H9 (cell line): ENCODE measurements around the gene SAMD14. TPM values are rescaled to one million over a fixed set of nuclear protein-coding genes. Genes with fewer than 3 reads are reported as not detected.

Source experiments
- DNase-seq: peaks from one replicate; pipeline ENCODE4 v3.0.0-alpha.2; 2017
- H2AFZ ChIP-seq: one replicate; pipeline ENCODE4 v1.6.1; 2013; ENCODE audit warnings: mild to moderate bottlenecking, low read length, control low read depth, moderate library complexity
- H2AK5ac ChIP-seq: 2 replicates; pipeline ENCODE4 v1.6.1; 2013; ENCODE audit warnings: low read length, control low read depth, mixed read lengths; ENCODE audit not compliant: insufficient read length
- H2BK120ac ChIP-seq: one replicate; pipeline ENCODE4 v1.6.1; 2013; ENCODE audit warnings: low read depth, mild to moderate bottlenecking, low read length, control low read depth, inconsistent platforms; ENCODE audit not compliant: poor library complexity, severe bottlenecking
- H2BK12ac ChIP-seq: 2 replicates; pipeline ENCODE4 v1.6.1; 2013; ENCODE audit warnings: low read length, control low read depth, mixed read lengths, low read depth; ENCODE audit not compliant: insufficient read length
- H2BK15ac ChIP-seq: 2 replicates; pipeline ENCODE4 v1.6.1; 2013; ENCODE audit warnings: low read depth, low read length, control low read depth
- H2BK20ac ChIP-seq: one replicate; pipeline ENCODE4 v1.6.1; 2013; ENCODE audit warnings: low read depth, mild to moderate bottlenecking, low read length, control low read depth, inconsistent platforms; ENCODE audit not compliant: poor library complexity, severe bottlenecking
- H2BK5ac ChIP-seq: 2 replicates; pipeline ENCODE4 v1.6.1; 2013; ENCODE audit warnings: low read length, control low read depth, mixed read lengths; ENCODE audit not compliant: insufficient read length
- H3K14ac ChIP-seq: 2 replicates; pipeline ENCODE4 v1.6.1; 2013; ENCODE audit warnings: low read length, control low read depth; ENCODE audit not compliant: insufficient read depth
- H3K18ac ChIP-seq: 2 replicates; pipeline ENCODE4 v1.6.1; 2013; ENCODE audit warnings: low read depth, mild to moderate bottlenecking, mixed read lengths, low read length, control low read depth; ENCODE audit not compliant: insufficient read length
- H3K23ac ChIP-seq: 2 replicates; pipeline ENCODE4 v1.6.1; 2013; ENCODE audit warnings: low read length, control low read depth, mixed read lengths, low read depth; ENCODE audit not compliant: insufficient read length
- H3K23me2 ChIP-seq: 2 replicates; pipeline ENCODE4 v1.6.1; 2013; ENCODE audit warnings: low read depth, mild to moderate bottlenecking, mixed read lengths, low read length, control low read depth; ENCODE audit not compliant: insufficient read length, poor library complexity, severe bottlenecking
- H3K27ac ChIP-seq: 2 replicates; pipeline ENCODE4 v1.5.1; 2013; ENCODE audit warnings: low read length, control low read depth, mixed read lengths, low read depth; ENCODE audit not compliant: insufficient read length
- H3K27me3 ChIP-seq: 2 replicates; pipeline ENCODE4 v1.6.1; 2013; ENCODE audit warnings: low read length, control low read depth, inconsistent platforms; ENCODE audit not compliant: insufficient read depth
- H3K4ac ChIP-seq: 2 replicates; pipeline ENCODE4 v1.6.1; 2013; ENCODE audit warnings: low read depth, mild to moderate bottlenecking, control low read depth, inconsistent platforms, low read length, moderate library complexity
- H3K4me1 ChIP-seq: 2 replicates; pipeline ENCODE4 v1.6.1; 2013; ENCODE audit warnings: low read length, control low read depth, inconsistent platforms; ENCODE audit not compliant: insufficient read depth
- H3K4me2 ChIP-seq: 2 replicates; pipeline ENCODE4 v1.6.1; 2013; ENCODE audit warnings: low read length, control low read depth, mixed read lengths; ENCODE audit not compliant: insufficient read length, insufficient read depth
- H3K56ac ChIP-seq: 2 replicates; pipeline ENCODE4 v1.6.1; 2013; ENCODE audit warnings: low read depth, mild to moderate bottlenecking, mixed read lengths, low read length, control low read depth; ENCODE audit not compliant: insufficient read length
- H3K79me1 ChIP-seq: 2 replicates; pipeline ENCODE4 v1.6.1; 2013; ENCODE audit warnings: low read depth, mild to moderate bottlenecking, moderate library complexity, low read length, control low read depth, inconsistent platforms; ENCODE audit not compliant: insufficient read depth, poor library complexity, severe bottlenecking
- H3K79me2 ChIP-seq: 2 replicates; pipeline ENCODE4 v1.6.1; 2013; ENCODE audit warnings: low read length, control low read depth, inconsistent platforms; ENCODE audit not compliant: insufficient read depth
- H3K9ac ChIP-seq: 2 replicates; pipeline ENCODE4 v1.6.1; 2013; ENCODE audit warnings: low read length, control low read depth, mixed read lengths; ENCODE audit not compliant: insufficient read length; ENCODE audit errors: extremely low read depth
- H3K9me3 ChIP-seq: one replicate; pipeline ENCODE4 v1.6.1; 2013; ENCODE audit warnings: low read depth, low read length, inconsistent platforms; ENCODE audit not compliant: control insufficient read depth
- H3T11ph ChIP-seq: one replicate; pipeline ENCODE4 v1.6.1; 2013; ENCODE audit warnings: mild to moderate bottlenecking, low read length, control low read depth, inconsistent platforms
- H4K20me1 ChIP-seq: one replicate; pipeline ENCODE4 v1.6.1; 2013; ENCODE audit not compliant: control insufficient read depth, insufficient read length, insufficient read depth
- H4K5ac ChIP-seq: 2 replicates; pipeline ENCODE4 v1.6.1; 2013; ENCODE audit warnings: low read depth, mild to moderate bottlenecking, mixed read lengths, low read length, control low read depth; ENCODE audit not compliant: insufficient read length
- H4K8ac ChIP-seq: replicated peaks from 2 replicates; pipeline ENCODE4 v1.6.1; 2013; ENCODE audit warnings: low read length, control low read depth, mixed read lengths, low read depth; ENCODE audit not compliant: insufficient read length
- H4K91ac ChIP-seq: 2 replicates; pipeline ENCODE4 v1.6.1; 2013; ENCODE audit warnings: low read depth, mild to moderate bottlenecking, moderate library complexity, mixed read lengths, low read length, control low read depth; ENCODE audit not compliant: insufficient read length
- H3K27ac Mint-ChIP-seq, 3 experiments: 2 replicates in 2 of 3; 3 replicates in 1 of 3; pipeline ENCODE4 v1.8.0; 2020 to 2021; ENCODE audit warnings: mixed read lengths in 3 of 3, mild to moderate bottlenecking in 1 of 3, moderate library complexity in 1 of 3
- H3K27me3 Mint-ChIP-seq: 2 replicates; pipeline ENCODE4 v1.8.0; 2021; ENCODE audit warnings: low read depth, mild to moderate bottlenecking, moderate library complexity, mixed read lengths
- H3K36me3 Mint-ChIP-seq, 3 experiments: 2 replicates in 2 of 3; 3 replicates in 1 of 3; pipeline ENCODE4 v1.8.0; 2020 to 2021; ENCODE audit warnings: low read depth in 3 of 3, mixed read lengths in 3 of 3; ENCODE audit not compliant: insufficient read depth in 1 of 3
- H3K4me1 Mint-ChIP-seq, 2 experiments: 2 replicates each; pipeline ENCODE4 v1.8.0; 2020; ENCODE audit warnings: mixed read lengths in 2 of 2
- H3K4me3 Mint-ChIP-seq, 2 experiments: 2 replicates in 1 of 2; 3 replicates in 1 of 2; pipeline ENCODE4 v1.8.0; 2020 to 2021; ENCODE audit warnings: mild to moderate bottlenecking in 2 of 2, mixed read lengths in 2 of 2, moderate library complexity in 1 of 2
- H3K9me3 Mint-ChIP-seq, 2 experiments: 2 replicates in 1 of 2; 3 replicates in 1 of 2; pipeline ENCODE4 v1.8.0; 2020; ENCODE audit warnings: mild to moderate bottlenecking in 2 of 2, mixed read lengths in 2 of 2, moderate library complexity in 1 of 2
- CTCF ChIP-seq: fragments of 200-600 bp; sonication (generic); conservative IDR thresholded peaks from 3 replicates; pipeline ENCODE4 v1.8.0; 2021; ENCODE audit warnings: antibody characterized with exemption, mild to moderate bottlenecking
- WGBS: extraction: QIAGEN DNeasy Blood & Tissue Kit; methylation state at CpG from one replicate; pipeline ENCODE4 v1.1.7; 2013; ENCODE audit warnings: missing lambda C conversion rate, low lambda C conversion rate, mixed read lengths; ENCODE audit not compliant: insufficient read length; ENCODE audit errors: extremely low coverage; 5-methylcytosine and 5-hydroxymethylcytosine counted together
- total RNA-seq: library from RNA; stranded (reverse); gene quantifications from 2 replicates; pipeline ENCODE4 v1.2.1, GENCODE V29; 2021

The SAMD14 gene
- total RNA-seq, 1 experiment from 2014 or later = 5.9 TPM

- Histone ChIP-seq H2AK5ac (no peak overlapping the region), H3K23ac (no peak overlapping the region), H3K79me2 (no peaks in the 10 kb centered on the region; the same call in 1 of the 2 replicates), H2BK15ac (no peak overlapping the region), H3T11ph (no peak overlapping the region), H2AFZ (no peak overlapping the region), H3K27me3 (no peaks in the 10 kb centered on the region), H3K27ac (no peak overlapping the region), H3K14ac (no peak overlapping the region; the same call in 1 of the 2 replicates), H3K4ac (no peak overlapping the region), H3K18ac (no peak overlapping the region), H3K9ac (no peak overlapping the region), H4K8ac (no peak overlapping the region), H3K23me2 (no peaks in the 10 kb centered on the region), H4K5ac (no peak overlapping the region), H3K9me3 (no peaks in the 10 kb centered on the region), H3K56ac (no peak overlapping the region), H4K91ac (no peak overlapping the region), H2BK20ac (no peak overlapping the region), H2BK120ac (no peak overlapping the region), H3K4me1 (no peaks in the 10 kb centered on the region), H2BK12ac (no peak overlapping the region), H4K20me1 (no peaks in the 10 kb centered on the region), H3K4me2 (no peak overlapping the region), H2BK5ac (no peak overlapping the region), H3K79me1 (no peaks in the 10 kb centered on the region)
- Mint-ChIP-seq H3K4me3 (no peak overlapping the region), H3K4me1 (peaks cover 13 to 14% of the 10 kb centered on the region in 2 experiments; a peak in 3 of 4 replicates), H3K27me3 (peaks cover 1% of the 10 kb centered on the region; the same call in 1 of the 2 replicates), H3K9me3 (no peaks in the 10 kb centered on the region), H3K36me3 (peaks cover 0 to 5% (median 0%) of the 10 kb centered on the region in 3 experiments; a peak in 1 of 7 replicates), H3K27ac (peak overlapping the region in 2 of 3 experiments; percentile 30 to 61; a peak in 1 of 7 replicates)
- DNase-seq = no peak
- TF ChIP-seq CTCF = no peak
- no CpG with 5 or more reads among the region's 20 CpGs for WGBS
Measured at GRCh38 chr17:50064253-50065001, 65.5 kb downstream of the SAMD14 start.
